Peyer's patch (tissue), 4 donors: ENCODE results near the gene TBC1D17.

Source experiments
- CTCF ChIP-seq, 6 experiments: fragments of 450-650 bp in 4 of 6; fragments of 200-600 bp in 2 of 6; sonication (generic) in 1 of 6; IDR thresholded peaks; one replicate each; pipeline ENCODE4 v1.5.1; 2017 to 2019; ENCODE audit warnings: antibody characterized with exemption in 6 of 6, mild to moderate bottlenecking in 3 of 6, moderate library complexity in 1 of 6
- POLR2A ChIP-seq, 2 donors: fragments of 450-650 bp; IDR thresholded peaks; one replicate each; pipeline ENCODE4 v1.5.1; 2017; ENCODE audit warnings: antibody characterized with exemption in 2 of 2, mild to moderate bottlenecking in 2 of 2, moderate library complexity in 2 of 2

GRCh38 chr19:49894879-49895565 is 17.5 kb downstream of the TBC1D17 start:
- TF ChIP-seq CTCF (IDR thresholded peaks at IDR 0.05) (no peak), POLR2A (IDR thresholded peaks at IDR 0.05) (no peak)
